Measurements from ENCODE around the gene FOCAD. TPM values are rescaled to one million over a fixed set of nuclear protein-coding genes. Genes with fewer than 3 reads are reported as not detected.

FOCAD gene
- total and polyA plus RNA-seq, 2 of the 8 experiments (the other 6 are each of a cell fraction or from before 2014, with no cell fraction given) = 22.0 to 38.4 TPM

DNA sequence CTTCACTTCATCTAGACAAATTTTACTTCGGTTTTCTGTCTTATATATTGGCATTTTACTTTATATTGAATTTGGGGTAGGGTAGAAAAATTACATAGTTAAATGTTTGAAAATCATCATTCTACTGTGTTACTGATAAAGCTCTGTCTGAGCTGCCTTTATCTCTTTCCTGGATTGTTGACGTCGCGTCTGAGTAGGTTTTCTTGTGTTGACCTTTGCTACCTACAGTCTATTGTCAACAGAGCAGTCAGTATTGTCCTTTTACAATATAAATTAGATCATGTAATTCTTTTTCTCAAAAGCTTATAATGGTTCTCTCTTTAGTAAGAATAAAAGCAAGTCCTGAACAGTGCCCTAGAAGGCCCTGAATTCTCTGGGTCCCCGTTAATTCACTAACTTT, 219.2 kb downstream of the FOCAD start:
- 91% methylated on average over 5 of the region's 5 CpGs; no CpG with 5 or more reads in 1 of the 2 experiments for WGBS, 2 experiments (ENCODE audit: extremely low coverage in 1 of 2, insufficient coverage in 1 of 2, insufficient read length in 1 of 2, insufficient replicate concordance in 2 of 2, low coverage in 1 of 2, low lambda C conversion rate in 2 of 2, missing lambda C conversion rate in 1 of 2)

More for the DNA sequence above, 219.2 kb downstream of the FOCAD start:
- Histone ChIP-seq H3K4me2 (ENCODE audit: insufficient read depth in 1 of 2, low read depth in 2 of 2, low read length in 2 of 2) (no peak overlapping the region), H3K4me3 (ENCODE audit: extremely low read depth in 1 of 4, insufficient read depth in 2 of 4, low read depth in 3 of 4, low read length in 4 of 4) (no peak overlapping the region), H3K9me3 (ENCODE audit: insufficient read depth in 2 of 2, low read depth in 1 of 2, low read length in 1 of 2) (no peaks in the 10 kb centered on the region), H3K36me3 (ENCODE audit: control insufficient read depth in 2 of 4, insufficient read depth in 4 of 4, low read length in 3 of 4) (no peaks in the 10 kb centered on the region), H3K27ac (ENCODE audit: low read depth, low read length) (no peak overlapping the region), H2BK5ac (ENCODE audit: low read depth, low read length) (no peak overlapping the region), H3K27me3 (replicated peaks in 1 of 4; ENCODE audit: control insufficient read depth in 3 of 4, extremely low read depth in 1 of 4, insufficient read depth in 3 of 4, low read length in 3 of 4) (no peaks in the 10 kb centered on the region), H4K91ac (replicated peaks; ENCODE audit: insufficient read length, low read length) (no peak overlapping the region), H3K9ac (replicated peaks in 1 of 4; ENCODE audit: extremely low read depth in 1 of 4, low read depth in 3 of 4, low read length in 3 of 4) (no peak overlapping the region), H3K4ac (replicated peaks; ENCODE audit: insufficient read length, low read depth, low read length) (no peak overlapping the region), H3K18ac (ENCODE audit: extremely low read depth, low read length) (no peak overlapping the region), H3K79me2 (ENCODE audit: control insufficient read depth in 1 of 2, insufficient read depth in 2 of 2, low read length in 2 of 2) (no peaks in the 10 kb centered on the region), H2AK5ac (ENCODE audit: low read depth, low read length) (no peak overlapping the region), H2BK12ac (ENCODE audit: low read depth, low read length) (no peak overlapping the region), H2AFZ (ENCODE audit: low read length) (no peak overlapping the region), H3K23ac (ENCODE audit: insufficient read length) (no peak overlapping the region), H2BK20ac (ENCODE audit: low read length) (no peak overlapping the region), H3K4me1 (replicated peaks in 1 of 4; ENCODE audit: control insufficient read depth in 3 of 4, insufficient read depth in 4 of 4, low read length in 3 of 4) (no peaks in the 10 kb centered on the region), H4K5ac (ENCODE audit: insufficient read length, low read depth, low read length) (no peak overlapping the region), H3K23me2 (ENCODE audit: low read depth, low read length) (no peaks in the 10 kb centered on the region), H2BK120ac (replicated peaks; ENCODE audit: low read depth, low read length) (no peak overlapping the region), H4K20me1 (replicated peaks in 1 of 2; ENCODE audit: control insufficient read depth in 1 of 2, insufficient read depth in 2 of 2, low read length in 2 of 2) (no peaks in the 10 kb centered on the region), H2BK15ac (ENCODE audit: low read length) (no peak overlapping the region), H3K14ac (ENCODE audit: insufficient read length) (no peak overlapping the region), H3K79me1 (ENCODE audit: low read depth, low read length) (no peaks in the 10 kb centered on the region), H3K56ac (replicated peaks; ENCODE audit: insufficient read length, low read depth, low read length) (no peak overlapping the region), H4K8ac (ENCODE audit: extremely low read depth, insufficient read depth, low read length) (no peak overlapping the region)
- TF ChIP-seq JUN (IDR thresholded peaks at IDR 0.05; ENCODE audit: low read depth, low read length) = no peak
- no peak for TF ChIP-seq ASH2L (IDR thresholded peaks at IDR 0.05; ENCODE audit: low read length)
- no peak for TF ChIP-seq CBX8 (IDR thresholded peaks at IDR 0.05; ENCODE audit: borderline replicate concordance, low read depth, low read length)
- POLR2A ChIA-PET (ENCODE audit: partially characterized antibody) = no interaction called here
- no peak for DNase-seq (ENCODE audit: low read depth in 1 of 2, low spot score in 2 of 2)
- no peak for FAIRE-seq
- CTCF ChIA-PET (ENCODE audit: partially characterized antibody) = interaction anchor here (1.9 kb wide), 1 partner anchor 19 kb away, joined by 6 read pairs; no protein-coding TSS in a partner anchor

Measured in H1 (cell line).